RWPE1 (cell line): Measurements from ENCODE around the gene SEC14L5.

Source experiments
- CTCF ChIA-PET: fragments of 350-600 bp; sonication (Branson Sonifier 250); formaldehyde crosslinking; extraction: SDS; loops from one replicate; lab custom pipeline; 2021; lab: Yijun Ruan, JAX
- POLR2A ChIA-PET: fragments of 400-600 bp; formaldehyde crosslinking; extraction: SDS; loops from one replicate; lab custom pipeline; 2020; ENCODE audit warnings: antibody characterized with exemption; ENCODE audit not compliant: low non-redundant PET; lab: Yijun Ruan, JAX
- DNase-seq: peaks from one replicate; pipeline ENCODE4 v3.0.0; 2012; ENCODE audit warnings: low spot score
- H3K27ac ChIP-seq: fragments of 450-650 bp; 2 replicates; pipeline ENCODE4 v1.5.1; 2017
- CTCF ChIP-seq: fragments of 450-650 bp; conservative IDR thresholded peaks from 2 replicates; pipeline ENCODE4 v1.5.1; 2017; ENCODE audit warnings: low read depth, mild to moderate bottlenecking

The SEC14L5 gene

GRCh38 chr16:5015351-5015750, 57.2 kb downstream of the SEC14L5 start:
- H3K27ac ChIP-seq, result no peak overlapping the region
- no peak for TF ChIP-seq CTCF
- DNase-seq, result no peak
- ChIA-PET CTCF (interaction anchor here (1.0 kb wide), 1 partner anchor 9 kb away, joined by 3 read pairs; no protein-coding TSS in a partner anchor), POLR2A (no interaction called here)

DNA sequence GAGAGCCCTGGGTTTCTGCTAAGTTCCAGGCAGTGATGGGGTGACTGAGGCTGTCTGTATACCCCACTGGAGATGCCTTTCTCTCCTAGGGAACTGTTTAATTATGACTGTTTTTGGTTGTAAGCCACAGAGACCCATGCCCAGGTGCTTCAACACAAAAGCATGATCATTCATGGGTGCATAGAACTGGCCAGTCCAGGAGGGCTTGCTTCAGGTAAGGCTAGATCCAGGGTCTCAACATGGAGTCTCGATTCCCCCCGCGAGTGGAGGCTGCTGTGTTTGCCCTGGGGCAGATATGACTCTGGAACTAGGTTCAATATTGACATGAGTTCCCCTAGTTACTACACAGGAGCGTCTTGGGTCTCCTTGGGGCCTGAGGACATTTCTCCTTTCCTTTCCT, 57.8 kb downstream of the SEC14L5 start:
- no peak for TF ChIP-seq CTCF
- ChIA-PET POLR2A (no interaction called here), CTCF (no interaction called here)
- DNase-seq, result no peak
- H3K27ac ChIP-seq, result no peak overlapping the region

GRCh38 chr16:5016967-5017677, 59.0 kb downstream of the SEC14L5 start:
- TF ChIP-seq CTCF, result no peak
- no peak for DNase-seq
- POLR2A ChIA-PET, result no interaction called here
- CTCF ChIA-PET, result interaction anchor here (0.7 kb wide), 1 partner anchor 43 kb away, joined by 3 read pairs; no protein-coding TSS in a partner anchor
- H3K27ac ChIP-seq, result no peak overlapping the region

GRCh38 chr16:5017678-5017969, 59.5 kb downstream of the SEC14L5 start:
- TF ChIP-seq CTCF, result no peak
- no peak overlapping the region for H3K27ac ChIP-seq
- no peak for DNase-seq
- POLR2A ChIA-PET, result no interaction called here
- CTCF ChIA-PET, result interaction anchor here (0.7 kb wide), 1 partner anchor 43 kb away, joined by 3 read pairs; no protein-coding TSS in a partner anchor

- POLR2A ChIA-PET, result no interaction called here
- no peak for TF ChIP-seq CTCF
- H3K27ac ChIP-seq, result no peak overlapping the region
- CTCF ChIA-PET, result no interaction called here
- DNase-seq, result no peak
Measured at GRCh38 chr16:5018793-5019192, 60.7 kb downstream of the SEC14L5 start.

GRCh38 chr16:5019775-5020174, 61.6 kb downstream of the SEC14L5 start:
- CTCF ChIA-PET, result no interaction called here
- TF ChIP-seq CTCF, result no peak
- no peak for DNase-seq
- POLR2A ChIA-PET, result no interaction called here
- no peak overlapping the region for H3K27ac ChIP-seq
